ENCODE data around the gene SCTR.

SCTR gene

DNA sequence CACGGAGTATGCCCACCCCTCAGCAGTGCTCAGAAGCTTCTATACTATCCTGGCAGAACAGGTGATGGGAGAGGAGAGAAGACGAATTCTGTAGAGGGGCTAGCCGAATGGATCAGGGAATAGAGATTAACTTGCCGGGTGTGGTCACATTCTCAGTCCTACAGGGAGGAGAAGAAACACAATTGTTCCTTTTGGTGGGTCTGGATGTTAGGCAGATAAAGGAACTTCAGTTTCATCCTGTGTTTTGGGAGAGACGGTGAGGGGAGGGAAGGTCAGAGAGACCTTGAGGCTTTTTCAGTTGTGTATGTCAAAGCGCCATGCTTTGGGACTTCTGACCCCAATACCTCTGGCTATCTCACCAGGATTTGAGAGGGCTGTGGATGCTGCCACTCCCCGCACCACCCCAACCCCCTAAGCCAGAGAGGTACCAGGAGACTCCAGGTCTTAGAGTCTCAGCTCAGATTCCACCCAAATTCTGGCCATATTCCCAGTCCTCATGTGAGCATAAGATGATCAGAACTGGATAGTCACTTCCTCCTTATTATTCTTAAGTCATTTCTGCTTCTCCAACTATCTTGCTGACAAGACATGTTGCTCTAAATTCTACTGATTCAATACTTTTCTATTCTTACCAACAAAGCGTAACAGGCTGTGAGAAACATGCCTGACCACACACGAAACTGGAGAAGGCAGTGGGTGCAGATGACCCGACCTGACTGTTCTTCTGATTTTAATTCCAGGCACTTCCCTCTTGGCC, 94.9 kb downstream of the SCTR start:
- no peak for DNase-seq (ENCODE audit: low spot score)

DNA sequence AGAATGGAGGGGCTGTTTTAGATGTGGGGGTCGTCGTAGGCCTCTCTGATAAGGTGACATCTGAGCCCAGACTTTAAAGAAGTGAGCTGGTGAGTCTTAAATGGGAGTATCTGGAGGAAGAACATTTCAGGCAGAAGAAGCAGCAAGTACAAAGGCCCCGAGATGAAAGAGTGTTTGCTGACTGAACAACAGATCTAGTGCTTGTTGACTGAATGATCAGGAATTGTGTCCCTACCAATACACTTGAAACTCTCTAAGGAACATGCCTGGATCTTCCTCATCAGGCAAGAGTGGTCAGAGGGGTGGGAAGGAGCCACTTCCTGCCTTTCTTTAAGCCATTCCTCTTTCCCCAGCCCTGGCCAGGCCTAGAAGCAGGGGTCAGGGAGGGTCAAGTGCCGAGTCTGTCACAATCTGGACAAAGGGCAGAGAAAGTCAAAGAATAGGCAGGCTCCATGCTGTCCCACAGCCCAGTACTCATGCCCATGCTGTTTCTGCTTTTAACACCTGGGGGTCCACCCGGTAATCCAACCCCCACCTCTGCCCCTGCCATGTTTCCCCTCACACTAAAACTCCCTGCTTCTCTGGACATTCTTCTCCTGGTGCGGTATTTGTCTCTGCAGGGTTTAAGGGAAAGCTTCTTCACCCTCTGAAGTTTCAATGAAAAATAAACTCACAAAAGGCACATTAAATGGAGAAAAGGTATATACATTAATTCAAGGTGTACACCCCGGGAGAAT, 95.6 kb downstream of the SCTR start:
- DNase-seq (ENCODE audit: low spot score): no peak

DNA sequence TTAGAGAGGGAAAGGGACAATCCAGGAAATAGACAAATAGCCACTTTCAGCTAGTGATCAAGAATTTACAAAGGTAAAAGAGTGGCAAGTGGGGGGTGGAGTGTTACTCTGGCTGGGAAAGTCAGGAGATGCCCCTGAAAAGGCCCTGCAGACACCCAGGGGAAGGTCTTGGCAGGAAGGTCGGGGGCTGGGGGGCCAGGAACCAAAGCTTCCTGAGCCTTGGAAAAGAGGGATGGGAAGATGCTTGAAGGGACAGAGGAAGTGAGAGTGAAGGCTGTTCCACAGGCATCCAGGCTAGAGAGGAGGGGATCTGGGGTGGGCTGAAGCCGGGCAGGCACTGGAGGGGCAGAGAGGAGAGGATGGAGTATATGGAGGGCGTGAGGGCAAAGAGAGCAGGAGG, 96.5 kb downstream of the SCTR start:
- no peak for DNase-seq (ENCODE audit: low spot score)

DNA sequence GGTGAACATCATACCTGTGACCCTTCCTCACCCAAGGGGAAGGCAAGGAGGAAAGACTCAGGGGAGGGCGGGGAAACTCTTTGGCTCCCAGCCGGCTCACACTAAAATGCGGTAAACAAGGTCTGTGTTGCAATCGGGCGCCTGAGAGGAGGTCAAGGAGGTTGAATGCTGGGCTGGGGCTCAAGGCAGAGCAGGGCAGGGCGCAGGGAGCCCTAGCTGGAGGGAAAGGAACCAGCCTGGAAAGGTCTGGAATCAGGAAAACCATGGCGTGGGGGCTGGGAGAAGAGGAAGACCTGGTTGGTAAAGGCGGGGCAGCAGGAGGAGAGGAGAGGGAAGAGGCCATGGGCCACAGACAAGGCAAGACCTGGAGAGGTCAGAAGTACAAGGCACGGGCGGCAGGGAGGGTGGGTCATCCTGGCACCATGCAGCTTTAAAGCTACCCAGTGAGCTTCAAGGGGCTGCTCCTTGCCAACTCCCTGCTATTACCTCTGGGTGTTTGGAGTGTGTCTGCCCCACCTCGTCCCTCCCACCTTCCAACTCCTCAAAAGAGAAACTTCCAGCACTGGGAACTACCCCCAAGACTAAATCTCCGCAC, 97.4 kb downstream of the SCTR start:
- DNase-seq (ENCODE audit: low spot score): no peak

DNA sequence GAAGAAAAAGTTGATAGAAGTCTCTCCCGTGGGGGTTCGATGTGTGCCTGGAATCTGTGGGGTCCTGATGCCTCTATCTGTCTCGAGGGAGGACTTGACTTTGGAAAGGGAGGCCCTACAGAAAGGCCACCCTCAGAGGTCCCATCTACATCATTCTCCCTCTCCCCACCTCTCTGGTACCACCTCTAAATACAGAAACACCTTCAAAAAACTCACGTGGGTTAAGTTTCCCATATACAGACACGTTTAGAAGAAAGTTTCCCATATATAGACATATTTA, 97.9 kb downstream of the SCTR start:
- DNase-seq (ENCODE audit: low spot score): no peak

DNA sequence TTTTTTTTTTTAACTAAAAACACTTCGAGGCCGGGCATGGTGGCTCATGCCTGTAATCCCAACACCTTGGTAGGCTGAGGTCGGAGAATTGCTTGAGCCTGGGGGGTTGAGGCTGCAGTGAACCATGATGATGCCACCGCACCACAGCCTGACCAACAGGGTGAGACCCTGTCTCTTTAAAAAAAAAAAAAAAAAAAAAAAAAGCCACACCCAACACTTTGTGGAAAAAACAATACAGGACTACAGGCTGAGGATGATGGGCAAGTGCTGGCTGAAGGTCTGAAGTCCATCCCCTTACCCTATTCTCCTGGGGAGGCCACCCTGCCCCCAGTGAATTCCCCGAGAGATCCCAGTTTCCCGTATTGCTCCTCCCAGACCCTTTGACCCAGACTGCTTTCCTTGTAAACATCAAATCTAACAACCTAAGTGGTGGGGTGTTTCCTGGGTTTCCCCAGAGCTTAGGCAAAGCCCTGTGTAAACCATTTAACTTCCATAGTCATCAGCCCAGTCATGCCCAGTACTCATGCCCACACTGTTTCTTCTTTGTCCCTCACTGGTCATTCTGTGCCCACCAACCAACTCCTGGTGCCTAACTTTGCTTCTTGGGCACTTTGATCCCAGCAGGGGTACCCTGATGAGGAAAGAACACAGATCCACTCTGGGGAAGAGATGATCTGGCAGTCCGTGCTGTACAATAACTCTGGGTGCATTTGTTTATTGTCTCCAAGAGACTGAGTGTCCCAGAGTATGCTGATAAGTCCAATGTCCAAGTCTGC, 98.5 kb downstream of the SCTR start:
- no peak for DNase-seq (ENCODE audit: low spot score)

DNA sequence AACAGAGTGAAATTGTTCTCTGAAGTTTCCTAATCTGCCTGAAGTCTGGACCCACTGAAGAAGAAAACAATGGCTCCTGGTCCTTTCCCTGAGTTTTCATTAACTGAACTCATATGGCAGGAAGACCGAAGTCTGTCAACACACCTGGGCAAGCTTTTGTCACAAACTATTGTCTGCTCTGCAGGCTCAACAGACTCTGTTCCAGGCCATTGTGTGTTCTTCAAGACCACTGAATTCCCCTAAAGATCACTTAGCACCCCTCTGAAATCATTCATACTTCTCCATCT, 99.2 kb downstream of the SCTR start:
- no peak for DNase-seq (ENCODE audit: low spot score)

DNA sequence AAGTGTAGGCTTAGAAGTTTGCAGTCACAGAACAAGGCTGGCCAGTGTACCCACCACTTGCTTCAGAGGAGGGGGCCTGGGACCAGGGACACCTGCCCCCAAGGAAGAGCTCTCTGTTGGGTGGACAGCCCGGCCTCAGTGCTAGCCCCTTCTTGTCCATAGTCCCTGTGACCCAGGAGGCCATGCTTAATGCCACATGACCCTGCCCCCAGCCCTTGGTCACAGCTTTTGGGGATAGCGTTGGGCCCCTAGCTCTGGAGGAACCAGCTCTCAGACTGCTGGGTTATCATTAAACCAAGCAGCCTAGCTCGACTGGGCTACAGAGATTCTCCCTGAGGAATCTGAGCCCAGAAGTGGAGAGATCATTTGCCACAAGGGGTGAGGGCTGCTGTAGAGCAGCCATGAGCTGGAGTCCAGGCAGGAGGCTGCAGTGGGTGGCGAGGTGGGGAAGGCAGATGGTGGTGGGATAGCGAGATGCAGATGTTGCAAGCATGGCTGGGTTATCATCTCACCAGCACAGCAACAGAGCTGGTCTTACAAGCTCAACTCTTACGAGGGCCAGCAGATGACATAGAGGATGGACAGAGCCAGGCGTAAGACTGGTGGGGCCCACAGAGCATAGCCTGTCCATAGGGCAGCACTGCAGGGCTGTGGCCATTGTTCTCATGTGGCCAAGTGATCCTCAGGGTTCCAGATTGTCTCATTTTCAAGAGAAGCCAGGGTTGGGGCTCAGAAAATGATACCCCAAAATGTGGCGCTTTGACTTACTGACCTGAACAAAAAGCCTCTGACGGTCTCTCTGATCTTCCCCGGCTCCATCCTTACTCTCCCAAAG, 99.8 kb downstream of the SCTR start:
- DNase-seq (ENCODE audit: low spot score): no peak

DNA sequence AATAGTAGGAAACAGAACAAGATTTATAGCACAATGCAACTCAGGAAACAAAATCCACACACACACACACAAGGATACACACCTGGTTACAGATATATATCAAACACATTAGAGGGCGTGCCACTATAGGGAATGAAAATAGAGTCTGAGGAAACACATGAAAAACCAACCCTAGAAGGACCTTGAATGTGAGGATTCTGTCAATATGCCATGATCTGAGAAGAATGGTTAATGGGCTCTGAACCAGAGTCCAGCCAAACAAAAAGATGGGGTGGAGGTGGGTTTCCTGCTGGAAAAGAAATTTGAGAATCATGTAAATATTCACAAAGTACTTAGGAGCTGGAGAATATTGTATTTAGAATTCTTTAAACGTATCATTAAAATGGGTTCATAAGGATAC, 100.5 kb downstream of the SCTR start:
- no peak for DNase-seq (ENCODE audit: low spot score)

DNA sequence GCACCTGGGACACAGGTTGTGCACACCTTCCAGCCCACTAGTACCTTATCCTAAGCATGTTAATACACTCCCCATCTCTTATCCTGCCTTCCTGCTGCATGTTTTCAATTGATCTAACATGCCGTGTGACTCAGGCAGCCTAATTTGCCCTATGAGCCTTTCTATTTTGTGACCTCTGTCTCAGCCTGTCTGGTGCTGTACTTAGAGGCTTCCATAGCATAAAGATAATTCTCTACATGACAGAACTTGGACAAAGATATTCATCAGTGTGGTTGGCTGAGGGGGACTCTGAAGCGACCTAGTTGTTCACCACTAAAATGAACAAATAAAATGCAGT, 101.2 kb downstream of the SCTR start:
- DNase-seq (ENCODE audit: low spot score): no peak

DNA sequence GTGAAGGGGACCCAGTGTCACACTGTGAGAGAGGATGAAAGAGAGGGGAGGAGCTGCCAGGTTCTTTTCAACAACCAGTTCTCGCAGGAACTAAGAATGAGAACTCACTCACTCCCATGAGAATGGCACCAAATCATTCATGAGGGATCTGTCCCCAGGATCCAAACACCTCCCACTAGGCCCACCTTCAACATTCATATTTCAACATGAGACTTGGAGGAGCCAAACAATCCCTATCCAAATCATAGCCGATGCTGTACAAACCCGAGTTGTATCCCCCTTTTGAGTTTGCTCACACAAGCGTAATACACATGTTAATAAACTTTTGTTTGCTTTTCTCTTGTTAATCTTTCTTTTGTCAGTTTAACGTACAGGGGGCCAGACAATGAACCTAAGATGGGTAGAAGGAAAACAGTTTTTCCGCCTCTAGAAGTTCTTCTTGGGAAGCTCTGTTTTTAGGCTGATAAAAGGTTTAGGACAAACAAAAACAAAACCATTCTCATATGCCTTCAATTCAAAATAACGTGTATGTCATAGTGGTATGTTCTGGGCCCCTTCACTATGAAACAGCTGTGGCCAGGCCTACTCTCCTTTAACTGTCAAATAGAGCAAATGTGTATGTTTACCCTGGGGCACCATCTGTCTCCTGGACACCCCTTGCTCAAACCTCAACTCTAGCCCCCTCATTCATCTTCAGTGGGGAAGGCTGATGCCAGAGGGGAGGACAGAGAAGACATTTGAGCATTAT, 101.7 kb downstream of the SCTR start:
- no peak for DNase-seq (ENCODE audit: low spot score)

DNA sequence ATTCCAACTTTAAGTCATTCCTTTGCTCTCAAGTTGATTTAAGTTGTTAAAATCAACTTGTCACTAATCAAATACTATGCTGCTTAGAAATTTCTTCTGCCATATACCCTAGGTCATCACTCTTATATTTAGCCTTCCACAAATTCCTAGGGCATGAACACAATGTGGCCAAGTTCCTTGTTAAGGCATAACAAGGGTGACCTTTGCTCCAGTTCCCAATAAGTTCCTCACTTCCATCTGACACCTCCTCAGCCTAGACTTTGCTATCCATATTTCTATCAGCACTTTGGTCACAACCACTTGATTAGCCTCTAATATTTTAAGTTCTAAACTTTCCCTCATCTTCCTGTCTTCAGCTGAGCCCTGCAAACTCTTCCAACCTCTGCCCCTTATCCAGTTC, 102.5 kb downstream of the SCTR start:
- no peak for DNase-seq (ENCODE audit: low spot score)

DNA sequence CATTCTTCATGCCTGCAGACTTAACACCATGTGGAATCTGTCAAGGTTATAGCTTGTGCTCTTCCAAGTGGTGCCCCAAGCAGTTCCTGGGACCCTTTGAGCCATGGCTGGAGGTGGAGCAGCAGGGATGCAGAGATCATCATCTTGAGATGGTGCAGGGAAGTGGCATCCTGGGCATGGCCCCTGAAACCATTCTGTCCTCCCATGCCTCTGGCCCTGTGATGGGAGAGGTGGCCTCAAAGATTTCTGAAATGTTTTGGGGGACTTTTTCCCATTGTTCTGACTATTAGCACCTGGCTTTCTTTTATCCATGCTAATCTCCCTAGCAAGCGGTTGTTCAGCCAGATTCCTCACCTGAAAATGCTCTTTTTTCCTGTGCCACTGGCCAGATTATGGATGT, 103.0 kb downstream of the SCTR start:
- DNase-seq (ENCODE audit: low spot score): no peak

DNA sequence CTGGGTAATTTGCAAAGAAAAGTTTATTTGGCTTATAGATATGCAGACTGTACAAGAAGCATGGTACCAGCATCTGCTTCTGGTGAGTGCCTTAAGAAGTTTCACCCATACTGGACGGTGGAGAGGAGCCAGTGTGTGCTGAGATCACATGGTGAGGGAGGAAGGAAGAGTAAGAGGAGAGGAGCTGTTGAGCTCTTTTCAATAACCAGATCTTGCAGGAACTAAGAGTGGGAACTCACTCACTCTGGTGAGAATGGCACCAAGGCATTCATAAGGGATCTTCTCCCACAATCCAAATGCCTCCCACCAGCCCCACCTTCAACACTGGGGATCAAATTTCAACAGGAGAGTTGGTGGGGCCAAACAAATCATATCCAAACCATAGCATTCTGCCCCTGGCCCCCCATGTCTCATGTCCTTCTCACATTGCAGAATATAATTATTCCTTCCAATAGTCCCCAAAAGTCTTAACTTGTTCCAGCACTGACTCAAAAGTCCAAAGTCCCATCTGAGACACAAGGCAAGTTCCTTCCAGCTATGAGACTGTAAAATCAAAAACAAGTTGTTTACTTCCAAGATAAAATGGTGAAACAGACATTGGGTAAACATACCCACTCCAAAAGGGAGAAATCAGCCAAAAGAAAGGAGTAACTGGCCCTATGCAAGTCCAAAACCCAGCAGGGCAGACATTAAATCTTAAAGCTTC, 104.3 kb downstream of the SCTR start:
- DNase-seq (ENCODE audit: low spot score): no peak

DNA sequence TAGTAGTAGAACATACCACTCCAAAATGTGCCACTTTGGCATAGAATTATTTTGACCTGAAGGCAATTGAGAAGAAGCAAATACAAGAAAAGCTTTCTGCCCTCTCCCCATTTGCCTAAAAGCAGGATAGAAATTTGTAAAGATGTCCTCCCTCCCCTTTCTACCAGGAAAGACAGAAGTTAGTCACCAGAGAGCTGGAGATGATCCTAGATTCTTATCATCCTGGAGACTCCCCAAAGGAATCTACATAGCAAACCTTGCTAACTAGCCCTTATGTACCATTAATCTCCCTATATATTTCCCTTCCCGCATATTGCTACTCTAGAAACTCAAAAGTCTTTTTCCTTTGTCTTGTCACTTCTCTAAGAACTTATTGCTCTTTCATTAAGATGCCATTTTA, 105.2 kb downstream of the SCTR start:
- DNase-seq (ENCODE audit: low spot score): no peak

DNA sequence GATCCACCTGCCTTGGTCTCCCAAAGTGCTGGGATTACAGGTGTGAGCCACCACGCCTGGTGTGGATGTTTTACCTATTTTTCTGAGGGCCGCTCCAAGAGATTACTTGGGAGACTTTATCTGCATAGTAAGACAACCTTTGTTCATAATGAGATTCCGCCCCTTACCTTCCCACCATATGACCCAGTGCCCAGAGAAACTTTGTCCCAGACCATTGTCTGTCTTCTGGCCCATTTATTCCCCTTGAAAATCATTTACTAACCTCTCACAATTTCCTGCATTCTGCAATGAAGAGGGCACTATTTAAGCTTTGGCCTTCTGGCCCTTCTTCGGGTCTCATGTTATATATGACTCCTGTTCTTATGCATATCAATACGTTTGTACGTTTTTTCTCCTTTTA, 106.4 kb downstream of the SCTR start:
- no peak for DNase-seq (ENCODE audit: low spot score)

DNA sequence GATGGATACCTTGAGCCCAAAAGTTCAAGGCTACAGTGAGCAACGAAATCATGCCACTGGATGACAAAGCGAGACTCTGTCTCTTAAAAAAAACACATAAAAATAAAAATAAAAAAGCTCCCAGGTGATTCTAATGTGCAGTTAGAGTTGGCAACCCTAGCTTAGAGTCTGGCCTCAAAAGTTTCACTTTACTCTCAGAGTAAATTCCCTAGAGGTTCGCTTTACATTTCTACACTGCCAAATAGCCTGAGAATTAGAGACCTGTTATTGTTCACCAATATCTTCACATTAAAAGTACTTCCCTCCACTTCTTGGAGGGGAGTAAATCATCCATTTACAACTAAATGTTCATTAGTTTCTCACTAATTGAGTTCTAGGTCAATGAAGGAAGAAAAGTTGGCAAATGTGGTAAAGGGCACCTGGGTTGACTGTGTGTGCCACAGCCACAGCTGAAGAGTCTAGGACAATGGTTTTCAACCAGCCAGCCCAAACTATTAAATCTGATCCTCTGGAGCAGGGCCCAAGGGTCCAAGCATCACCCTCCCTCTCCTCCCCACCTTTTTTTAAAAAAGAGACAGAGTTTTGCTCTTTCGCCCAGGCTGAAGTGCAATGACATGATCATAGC, 107.9 kb downstream of the SCTR start:
- DNase-seq (ENCODE audit: low spot score): no peak

DNA sequence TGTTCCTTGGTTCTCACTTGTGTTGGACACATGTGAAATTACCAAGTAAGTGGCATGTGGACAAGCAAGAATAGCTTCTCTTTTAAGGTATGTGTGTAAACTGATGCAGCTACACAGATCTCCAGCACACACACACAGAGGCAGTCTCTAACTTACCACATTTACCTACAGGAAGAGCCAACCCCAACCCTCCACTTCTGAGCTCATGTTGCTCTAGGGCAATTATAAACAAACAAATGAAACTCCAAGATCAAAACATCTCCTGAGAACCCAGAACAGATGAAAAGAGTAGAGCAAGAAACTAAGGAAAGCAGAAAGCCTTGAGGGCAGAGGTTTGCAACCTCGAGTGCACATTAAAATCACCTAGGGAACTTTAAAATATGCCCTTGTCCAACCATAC, 108.7 kb downstream of the SCTR start:
- DNase-seq (ENCODE audit: low spot score): no peak

DNA sequence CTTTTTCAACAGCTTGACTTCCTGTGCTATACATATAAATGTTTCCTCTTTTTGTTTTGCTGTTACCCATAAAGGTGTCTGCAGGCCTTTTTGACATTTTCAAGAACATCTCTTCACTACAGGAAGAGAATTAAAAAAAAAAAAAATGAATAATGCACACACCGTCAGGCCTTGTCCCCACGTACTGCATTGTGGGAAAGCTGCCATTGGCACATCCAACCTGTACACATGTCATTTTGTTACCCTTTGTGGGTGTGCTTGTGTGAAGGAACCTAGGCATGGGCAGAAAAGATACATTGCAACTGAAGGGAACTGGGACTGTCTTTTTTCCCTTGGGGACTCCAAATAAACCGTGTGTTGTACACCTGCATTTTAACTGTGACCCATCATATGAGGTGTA, 109.4 kb downstream of the SCTR start:
- DNase-seq (ENCODE audit: low spot score): no peak

DNA sequence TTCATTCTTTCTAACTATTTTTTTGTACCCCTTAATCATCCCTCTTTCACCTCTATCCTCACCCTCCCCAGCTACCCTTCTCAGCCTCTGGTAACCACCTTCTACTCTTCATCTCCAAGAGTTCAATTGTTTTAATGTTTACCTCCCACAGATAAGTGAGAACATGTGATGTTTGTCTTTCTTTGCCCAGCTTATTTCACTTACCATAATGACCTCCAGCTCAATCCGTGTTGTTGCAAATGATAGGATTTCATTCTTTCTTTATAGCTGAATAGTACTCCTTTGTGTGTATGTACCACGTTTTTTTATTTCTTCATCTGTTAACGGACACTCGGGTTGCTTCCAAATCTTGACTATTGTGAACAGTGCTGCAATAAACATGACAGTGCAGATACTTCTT, 114.8 kb downstream of the SCTR start:
- DNase-seq (ENCODE audit: low spot score): no peak

DNA sequence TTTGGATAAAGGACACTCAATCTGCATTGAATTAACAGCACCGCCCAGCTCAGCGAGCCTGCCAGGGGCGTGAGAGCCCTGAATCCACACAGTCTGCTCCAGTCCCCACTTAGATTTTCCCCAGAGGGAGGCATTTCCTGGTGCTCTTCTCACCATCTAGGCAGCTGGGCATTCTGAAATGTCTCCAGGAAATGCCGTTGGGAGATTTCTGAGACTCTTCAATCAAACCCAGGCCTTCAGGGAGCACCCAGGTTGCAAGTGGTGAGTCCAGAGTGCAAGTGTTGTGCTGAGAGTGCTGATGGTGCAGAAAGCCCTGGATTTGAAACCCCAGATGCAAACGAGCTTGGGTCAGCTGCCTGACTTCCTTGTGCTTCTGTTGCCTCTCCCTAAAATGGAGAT, 116.1 kb downstream of the SCTR start:
- no peak for DNase-seq (ENCODE audit: low spot score)
